Esophagus mucosa (tissue), 1 donor: ENCODE measurements around the gene PAQR7. TPM values are rescaled to one million over a fixed set of nuclear protein-coding genes. Genes with fewer than 3 reads are reported as not detected.

ENCODE experiments used
- ATAC-seq: fragments of 200-7000 bp; cut with Tn5 transposase; one replicate; pipeline ENCODE4 v1.9.1; 2020
- total RNA-seq: library from RNA; stranded (reverse); gene quantifications from one replicate; pipeline ENCODE4 v1.2.4, GENCODE V29; 2023
- donor health status: DM: yes; HTN: yes; CAD: no.

Gene PAQR7
- total RNA-seq, 1 donor from 2014 or later: 11.1 TPM

- no peak for ATAC-seq
These were observed 27.0 kb upstream of the PAQR7 start for GRCh38 chr1:25902462-25902861.

- no peak for ATAC-seq
These were observed 24.7 kb upstream of the PAQR7 start for GRCh38 chr1:25900219-25900618.

GRCh38 chr1:25899792-25900191, 24.3 kb upstream of the PAQR7 start:
- no peak for ATAC-seq

GRCh38 chr1:25898223-25899015, 22.9 kb upstream of the PAQR7 start:
- ATAC-seq: no peak

- no peak for ATAC-seq
These were observed 22.2 kb upstream of the PAQR7 start for GRCh38 chr1:25897754-25898153.

- ATAC-seq: no peak
These were observed 20.8 kb upstream of the PAQR7 start for GRCh38 chr1:25896266-25896665.

GRCh38 chr1:25895365-25895990, 20.0 kb upstream of the PAQR7 start:
- peak; percentile 78 for ATAC-seq

- ATAC-seq: no peak
These were observed 17.6 kb upstream of the PAQR7 start for GRCh38 chr1:25893116-25893515.

GRCh38 chr1:25891606-25892005, 16.1 kb upstream of the PAQR7 start:
- ATAC-seq: no peak

GRCh38 chr1:25890239-25891034, 14.9 kb upstream of the PAQR7 start:
- peak; percentile 95 for ATAC-seq

- ATAC-seq: no peak
These were observed 14.0 kb upstream of the PAQR7 start for GRCh38 chr1:25889470-25889869.

GRCh38 chr1:25888426-25888987, 13.0 kb upstream of the PAQR7 start:
- no peak for ATAC-seq

GRCh38 chr1:25885602-25886001, 10.1 kb upstream of the PAQR7 start:
- no peak for ATAC-seq

- no peak for ATAC-seq
These were observed 5.8 kb upstream of the PAQR7 start for GRCh38 chr1:25881266-25881665.

- ATAC-seq: no peak
These were observed 5.0 kb upstream of the PAQR7 start for GRCh38 chr1:25880518-25880917.

GRCh38 chr1:25879675-25880074, 4.2 kb upstream of the PAQR7 start:
- ATAC-seq: no peak

GRCh38 chr1:25878690-25879089, 3.2 kb upstream of the PAQR7 start:
- no peak for ATAC-seq

- no peak for ATAC-seq
These were observed 1.6 kb upstream of the PAQR7 start for GRCh38 chr1:25877155-25877554.

- no peak for ATAC-seq
These were observed 1.2 kb upstream of the PAQR7 start for GRCh38 chr1:25876693-25877077.

GRCh38 chr1:25875856-25876692, 566 bp upstream of the PAQR7 start:
- ATAC-seq: peak; percentile 59

GRCh38 chr1:25874635-25875153, 814 bp downstream of the PAQR7 start:
- ATAC-seq: no peak

GRCh38 chr1:25874209-25874608, 1.3 kb downstream of the PAQR7 start:
- no peak for ATAC-seq
